Subcutaneous preadipocyte (primary cell): ENCODE measurements around the gene GABRE. TPM values are rescaled to one million over a fixed set of nuclear protein-coding genes. Genes with fewer than 3 reads are reported as not detected.

Source experiments
- total RNA-seq: library from RNA; depleted of rRNA; stranded (reverse); fragments of >200 nt; gene quantifications from 2 replicates; pipeline ENCODE4 v1.2.3, GENCODE V29; 2012

GABRE gene
- total RNA-seq: 13.6 and 45.0 TPM in 2 replicates

GRCh38 chrX:151974336-151975227 is at the start of gene GABRE:
Gene GABRE, minus strand, starts transcription at chrX:151974676. Its CDS starts 51 bp downstream, at chrX:151974625.

GRCh38 chrX:151912780-151913179 is 61.7 kb downstream of the GABRE start, which contains the start of gene MAGEA4:
Gene MAGEA4, plus strand, starts transcription at chrX:151912889. Its CDS starts 10,776 bp downstream, at chrX:151923665.

Other genes starting within 250 kb of the GABRE start
- gene CNGA2, start 239.9 kb downstream of the GABRE start, total RNA-seq: not detected in 2 replicates
- not detected in 2 replicates for gene MAGEA4, start 61.8 kb downstream of the GABRE start, total RNA-seq
- gene MAGEA10, start 163.9 kb upstream of the GABRE start, total RNA-seq: not detected in 2 replicates